Measurements from ENCODE around the gene CDC40. TPM values are rescaled to one million over a fixed set of nuclear protein-coding genes. Genes with fewer than 3 reads are reported as not detected.
A peak's percentile ranks its signal among the peaks of the same experiment; 100 is the strongest.

CDC40 gene
- total RNA-seq (2011; cell fraction: chromatin; rRNA removed; ENCODE audit: low replicate concordance): 11.2 and 27.9 TPM in 2 replicates
- total RNA-seq (2011; cell fraction: nucleolus; rRNA removed): 3.7 and 5.8 TPM in 2 replicates
- total RNA-seq (2011; cell fraction: nucleoplasm; rRNA removed): 7.2 and 11.5 TPM in 2 replicates
- total RNA-seq (2014; rRNA removed): 9.7 and 11.0 TPM in 2 replicates
- total RNA-seq (2014; rRNA removed; fragmentation: Illumina TruSeq; extraction: Trizol): 24.3 and 26.4 TPM in 2 replicates
- total RNA-seq (2015; rRNA removed; fragmentation: Illumina TruSeq; extraction: Trizol): 20.6 and 23.0 TPM in 2 replicates
- total RNA-seq (2021): 15.1 and 16.8 TPM in 2 replicates
- polyA plus RNA-seq (2011; rRNA removed): 21.1 and 26.3 TPM in 2 replicates
- polyA plus RNA-seq (2011; cell fraction: cytosol; rRNA removed): 5.1 and 9.1 TPM in 2 replicates
- polyA plus RNA-seq (2011; cell fraction: nucleus; rRNA removed): 4.4 and 5.6 TPM in 2 replicates
- polyA plus RNA-seq (2012): 11.4 and 12.7 TPM in 2 replicates
- 16.6 and 16.7 TPM in 2 replicates for polyA plus RNA-seq (2014; fragmentation: Illumina TruSeq; extraction: Trizol)
- polyA plus RNA-seq (2014; fragmentation: Nextera tagmentation; extraction: Ambion mirVana): 10 to 100 TPM; 14.9 to 15.7 TPM
- 11.6 and 12.9 TPM in 2 replicates for polyA plus RNA-seq (2014; rRNA removed)
- 31.0 and 32.5 TPM in 2 replicates for polyA minus RNA-seq (2011; rRNA and poly(A)+ RNA removed)
- 10.6 and 13.6 TPM in 2 replicates for polyA minus RNA-seq (2011; cell fraction: cytosol; rRNA and poly(A)+ RNA removed)
- 8.3 and 13.6 TPM in 2 replicates for polyA minus RNA-seq (2011; cell fraction: nucleus; rRNA and poly(A)+ RNA removed)
- percentile 72 among the genes with signal in this experiment for Bru-seq, nascent RNA
- percentile 74 among the genes with signal in this experiment for BruChase-seq, experiment 1, labeled RNA remaining after a 2-hour chase
- BruChase-seq, experiment 2, labeled RNA remaining after a 6-hour chase: percentile 74 among the genes with signal in this experiment
- long read RNA-seq, experiment 1, transcript CDC40-201 (15 exons, 3,848 nt): major isoform, 30 of 48 reads
- long read RNA-seq, experiment 1, partial matches to known transcripts: 11 of 48 reads
- long read RNA-seq, experiment 1, other reads (novel, unspliced or antisense): 6 of 48 reads
- long read RNA-seq, experiment 2, partial matches to known transcripts: 3 of 16 reads
- long read RNA-seq, experiment 2, other reads (novel, unspliced or antisense): 11 of 16 reads
- long read RNA-seq, experiment 3, partial matches to known transcripts: 10 of 14 reads
- long read RNA-seq, experiment 3, other reads (novel, unspliced or antisense): 4 of 14 reads

- Histone ChIP-seq H3K9me3 (replicated peaks; ENCODE audit: control insufficient read depth, insufficient read depth, low read depth, low read length) (no peaks in the 10 kb centered on the region), H3K4me2 (ENCODE audit: insufficient read depth, low read length) (peak within 1 kb of the TSS; percentile 88), H3K36me3 (ENCODE audit: control insufficient read depth, insufficient read depth, low read length) (peaks cover 17% of the 10 kb centered on the region), H3K27ac (ENCODE audit: extremely low read depth, low read depth, low read length) (peak within 1 kb of the TSS; percentile 94), H4K20me1 (replicated peaks; ENCODE audit: control insufficient read depth, insufficient read depth, low read length) (no peaks in the 10 kb centered on the region; the same call in 1 of the 2 replicates), H3K4me3 (peak within 1 kb of the TSS; percentile 88), H3K9me1 (ENCODE audit: control insufficient read depth, insufficient read depth, low read length) (no peaks in the 10 kb centered on the region), H3K27me3 (ENCODE audit: control insufficient read depth in 2 of 2, insufficient read depth in 2 of 2, low read length in 2 of 2) (no peaks in the 10 kb centered on the region), H3K9ac (ENCODE audit: insufficient read depth in 1 of 2, low read depth in 2 of 2, low read length in 2 of 2) (peak within 1 kb of the TSS; percentile 89 to 98), H3K79me2 (ENCODE audit: control insufficient read depth, insufficient read depth, low read length) (peaks cover 53% of the 10 kb centered on the region), H3K4me1 (replicated peaks in 1 of 2; ENCODE audit: control insufficient read depth in 2 of 2, insufficient read depth in 2 of 2, low read length in 2 of 2) (peaks cover 12 to 13% of the 10 kb centered on the region in 2 experiments; a peak in 4 of 5 replicates), H2AFZ (ENCODE audit: low read depth, low read length) (peak within 1 kb of the TSS; percentile 98)
- under 1% methylated on average over 28 of the region's 28 CpGs for WGBS (ENCODE audit: insufficient coverage, low coverage, missing lambda C conversion rate)
- ATAC-seq (peak; percentile 42), DNase-seq (ENCODE audit: extremely low read depth in 1 of 4, low spot score in 3 of 4) (peak; percentile 51 to 75 (median 58)), FAIRE-seq (no peak)
- CTCF ChIA-PET (ENCODE audit: low intra/inter-chr PET ratio): interaction anchor here (1.1 kb wide), 1 partner anchor 210 kb away, joined by 3 read pairs; no protein-coding TSS in a partner anchor
- no TSS peak for BruUV-seq (replicated peaks)
- POLR2A ChIA-PET: interaction anchor here (0.7 to 1.9 kb wide), 5 partner anchors 8 to 490 kb away, joined by 3 to 5 read pairs (median 3); no protein-coding TSS in a partner anchor
- in situ Hi-C loops (cut with MboI) (no loop called here), intact Hi-C loops (cut with micrococcal nuclease) (no loop called here)
- TF ChIP-seq MNT (conservative IDR thresholded peaks at IDR 0.05): peak in 1 of 2 experiments; percentile 44; a peak in 2 of 4 replicates
- TF ChIP-seq PKNOX1 (IDR thresholded peaks at IDR 0.05): peak; percentile 85
- no peak for TF ChIP-seq NR0B1 (IDR thresholded peaks at IDR 0.05; ENCODE audit: partially characterized antibody)
- no peak for TF ChIP-seq ZBTB11 (CRISPR knock-in tag; IDR thresholded peaks at IDR 0.05)
- no peak for TF ChIP-seq ZNF134 (CRISPR knock-in tag; conservative IDR thresholded peaks at IDR 0.05)
Observed at GRCh38 chr6:110180228-110181008, at the start of gene CDC40. Gene CDC40, plus strand, starts transcription at chr6:110180427. Its CDS starts 18 bp downstream, at chr6:110180445.
